Muscle of arm (tissue), 12 donors: ENCODE data around the gene PFKP. TPM values are rescaled to one million over a fixed set of nuclear protein-coding genes. Genes with fewer than 3 reads are reported as not detected.

Source experiments
- DNase-seq: peaks from one replicate; pipeline ENCODE4 v3.0.0-alpha.2; 2013
- polyA plus RNA-seq, 12 donors: library from polyadenylated mRNA; unstranded; fragments of 120-200 nt; gene quantifications; one replicate each; pipeline ENCODE4 v1.2.1, GENCODE V29; 2013; ENCODE audit not compliant: insufficient read length in 12 of 12

Gene PFKP
- polyA plus RNA-seq, 12 donors: 15.3 to 32.7 (median 19.2) TPM; not detected in 1

GRCh38 chr10:3068968-3069737 is 1.8 kb downstream of the PFKP start:
- DNase-seq: no peak

GRCh38 chr10:3069876-3070275 is 2.5 kb downstream of the PFKP start:
- DNase-seq: no peak

- no peak for DNase-seq
These were observed 4.3 kb downstream of the PFKP start for GRCh38 chr10:3071405-3072198.

- DNase-seq: no peak
These were observed 5.5 kb downstream of the PFKP start for GRCh38 chr10:3072641-3073360.

GRCh38 chr10:3074145-3074665 is 6.9 kb downstream of the PFKP start:
- DNase-seq: no peak

GRCh38 chr10:3074985-3075600 is 7.7 kb downstream of the PFKP start:
- no peak for DNase-seq

- no peak for DNase-seq
These were observed 8.8 kb downstream of the PFKP start for GRCh38 chr10:3076138-3076537.

- DNase-seq: no peak
These were observed 10.2 kb downstream of the PFKP start for GRCh38 chr10:3077509-3077908.

GRCh38 chr10:3077940-3078630 is 10.7 kb downstream of the PFKP start:
- no peak for DNase-seq

GRCh38 chr10:3081383-3081981 is 14.1 kb downstream of the PFKP start:
- DNase-seq: no peak

- DNase-seq: no peak
These were observed 14.9 kb downstream of the PFKP start for GRCh38 chr10:3082290-3082689.

- DNase-seq: no peak
These were observed 18.6 kb downstream of the PFKP start for GRCh38 chr10:3085785-3086567.

- DNase-seq: no peak
These were observed 23.0 kb downstream of the PFKP start for GRCh38 chr10:3090388-3090787.

GRCh38 chr10:3090914-3091787 is 23.8 kb downstream of the PFKP start:
- DNase-seq: no peak

GRCh38 chr10:3091921-3092320 is 24.6 kb downstream of the PFKP start:
- DNase-seq: no peak

GRCh38 chr10:3093996-3094395 is 26.6 kb downstream of the PFKP start:
- DNase-seq: no peak

- no peak for DNase-seq
These were observed 27.3 kb downstream of the PFKP start for GRCh38 chr10:3094609-3095036.

- DNase-seq: peak; percentile 56
These were observed 28.2 kb downstream of the PFKP start for GRCh38 chr10:3095373-3096139.
